ENCODE measurements around the gene ATRNL1.

The ATRNL1 gene, protein sequence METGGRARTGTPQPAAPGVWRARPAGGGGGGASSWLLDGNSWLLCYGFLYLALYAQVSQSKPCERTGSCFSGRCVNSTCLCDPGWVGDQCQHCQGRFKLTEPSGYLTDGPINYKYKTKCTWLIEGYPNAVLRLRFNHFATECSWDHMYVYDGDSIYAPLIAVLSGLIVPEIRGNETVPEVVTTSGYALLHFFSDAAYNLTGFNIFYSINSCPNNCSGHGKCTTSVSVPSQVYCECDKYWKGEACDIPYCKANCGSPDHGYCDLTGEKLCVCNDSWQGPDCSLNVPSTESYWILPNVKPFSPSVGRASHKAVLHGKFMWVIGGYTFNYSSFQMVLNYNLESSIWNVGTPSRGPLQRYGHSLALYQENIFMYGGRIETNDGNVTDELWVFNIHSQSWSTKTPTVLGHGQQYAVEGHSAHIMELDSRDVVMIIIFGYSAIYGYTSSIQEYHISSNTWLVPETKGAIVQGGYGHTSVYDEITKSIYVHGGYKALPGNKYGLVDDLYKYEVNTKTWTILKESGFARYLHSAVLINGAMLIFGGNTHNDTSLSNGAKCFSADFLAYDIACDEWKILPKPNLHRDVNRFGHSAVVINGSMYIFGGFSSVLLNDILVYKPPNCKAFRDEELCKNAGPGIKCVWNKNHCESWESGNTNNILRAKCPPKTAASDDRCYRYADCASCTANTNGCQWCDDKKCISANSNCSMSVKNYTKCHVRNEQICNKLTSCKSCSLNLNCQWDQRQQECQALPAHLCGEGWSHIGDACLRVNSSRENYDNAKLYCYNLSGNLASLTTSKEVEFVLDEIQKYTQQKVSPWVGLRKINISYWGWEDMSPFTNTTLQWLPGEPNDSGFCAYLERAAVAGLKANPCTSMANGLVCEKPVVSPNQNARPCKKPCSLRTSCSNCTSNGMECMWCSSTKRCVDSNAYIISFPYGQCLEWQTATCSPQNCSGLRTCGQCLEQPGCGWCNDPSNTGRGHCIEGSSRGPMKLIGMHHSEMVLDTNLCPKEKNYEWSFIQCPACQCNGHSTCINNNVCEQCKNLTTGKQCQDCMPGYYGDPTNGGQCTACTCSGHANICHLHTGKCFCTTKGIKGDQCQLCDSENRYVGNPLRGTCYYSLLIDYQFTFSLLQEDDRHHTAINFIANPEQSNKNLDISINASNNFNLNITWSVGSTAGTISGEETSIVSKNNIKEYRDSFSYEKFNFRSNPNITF (N-terminal part only)

DNA sequence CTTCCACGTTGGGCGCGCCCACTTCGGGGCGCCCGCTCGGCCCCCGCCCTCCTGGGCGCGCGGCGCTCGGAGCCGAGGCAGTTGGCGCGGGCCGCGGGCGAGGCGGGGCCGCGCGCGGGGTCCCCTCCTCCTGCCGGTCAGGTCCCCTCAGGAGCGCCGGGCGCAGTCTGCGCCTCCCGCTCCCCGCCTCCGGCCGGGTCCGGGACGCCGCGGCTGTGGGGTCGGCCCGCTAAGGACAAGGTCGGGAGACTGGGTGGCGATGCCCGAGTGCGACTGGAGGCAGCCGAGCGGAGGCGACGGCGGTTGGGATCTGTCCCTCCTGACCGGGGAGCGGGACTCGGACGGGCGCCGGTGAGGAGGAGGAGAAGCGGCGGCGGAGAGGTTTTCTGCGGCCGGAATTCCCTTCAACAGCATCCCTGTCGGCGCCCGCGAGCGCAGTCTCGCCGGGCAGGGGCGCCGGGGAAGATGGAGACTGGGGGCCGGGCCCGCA, at the start of gene ATRNL1:
TSS of gene ATRNL1 (plus strand) at position 80 of the 490 bp plus-strand sequence. CDS start at position 466, 386 bp downstream.
- H3K9me3 ChIP-seq (ENCODE audit: insufficient read depth, low read length): no peaks in the 10 kb centered on the region
- H3K27ac ChIP-seq (ENCODE audit: low read length): no peak within 1 kb of the TSS
- no peak within 1 kb of the TSS for H2AFZ ChIP-seq (ENCODE audit: low read depth, low read length)
- peak within 1 kb of the TSS; percentile 74 for H3K4me3 ChIP-seq (ENCODE audit: low read length)
- no peaks in the 10 kb centered on the region for H3K27me3 ChIP-seq (ENCODE audit: low read depth, low read length)
- no peaks in the 10 kb centered on the region for H3K79me2 ChIP-seq (ENCODE audit: low read length)
- no peaks in the 10 kb centered on the region for H3K4me1 ChIP-seq (ENCODE audit: low read length)
- peak within 1 kb of the TSS; percentile 30; the same call in 1 of the 2 replicates for H3K9ac ChIP-seq (ENCODE audit: low read length)
- TF ChIP-seq, protein P1, sequence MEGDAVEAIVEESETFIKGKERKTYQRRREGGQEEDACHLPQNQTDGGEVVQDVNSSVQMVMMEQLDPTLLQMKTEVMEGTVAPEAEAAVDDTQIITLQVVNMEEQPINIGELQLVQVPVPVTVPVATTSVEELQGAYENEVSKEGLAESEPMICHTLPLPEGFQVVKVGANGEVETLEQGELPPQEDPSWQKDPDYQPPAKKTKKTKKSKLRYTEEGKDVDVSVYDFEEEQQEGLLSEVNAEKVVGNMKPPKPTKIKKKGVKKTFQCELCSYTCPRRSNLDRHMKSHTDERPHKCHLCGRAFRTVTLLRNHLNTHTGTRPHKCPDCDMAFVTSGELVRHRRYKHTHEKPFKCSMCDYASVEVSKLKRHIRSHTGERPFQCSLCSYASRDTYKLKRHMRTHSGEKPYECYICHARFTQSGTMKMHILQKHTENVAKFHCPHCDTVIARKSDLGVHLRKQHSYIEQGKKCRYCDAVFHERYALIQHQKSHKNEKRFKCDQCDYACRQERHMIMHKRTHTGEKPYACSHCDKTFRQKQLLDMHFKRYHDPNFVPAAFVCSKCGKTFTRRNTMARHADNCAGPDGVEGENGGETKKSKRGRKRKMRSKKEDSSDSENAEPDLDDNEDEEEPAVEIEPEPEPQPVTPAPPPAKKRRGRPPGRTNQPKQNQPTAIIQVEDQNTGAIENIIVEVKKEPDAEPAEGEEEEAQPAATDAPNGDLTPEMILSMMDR (IDR thresholded peaks at IDR 0.05; ENCODE audit: low read depth, low read length): no peak
- TF ChIP-seq EZH2phosphoT487 (IDR thresholded peaks at IDR 0.05; ENCODE audit: low read depth): no peak
- no peaks in the 10 kb centered on the region for H4K20me1 ChIP-seq (ENCODE audit: insufficient read depth, low read length)
- no peaks in the 10 kb centered on the region for H3K36me3 ChIP-seq (replicated peaks; ENCODE audit: low read depth, low read length)
- peak within 1 kb of the TSS; percentile 41 for H3K4me2 ChIP-seq (ENCODE audit: low read length)

DNA sequence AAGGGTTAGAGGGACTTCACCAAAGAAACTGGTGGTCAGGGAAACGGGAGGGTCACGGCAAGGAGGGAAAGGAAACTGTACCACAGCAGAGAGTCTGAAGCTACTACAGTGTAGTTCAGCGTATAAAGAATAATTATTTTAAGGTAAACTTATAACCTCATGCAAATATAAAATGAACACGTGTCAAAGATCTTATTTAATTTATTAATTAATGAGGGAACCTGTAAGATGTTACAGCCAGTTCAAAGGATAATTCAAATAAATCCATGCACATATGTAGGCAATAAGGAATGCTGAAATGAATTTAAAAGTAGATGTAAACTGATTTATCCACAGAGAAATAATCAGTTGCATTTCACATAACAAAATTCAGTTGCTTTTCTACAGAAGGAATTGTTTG, 49.4 kb upstream of the ATRNL1 start:
- TF ChIP-seq EZH2phosphoT487 (IDR thresholded peaks at IDR 0.05; ENCODE audit: low read depth): no peak
- TF ChIP-seq, protein P1 (IDR thresholded peaks at IDR 0.05; ENCODE audit: low read depth, low read length): no peak

DNA sequence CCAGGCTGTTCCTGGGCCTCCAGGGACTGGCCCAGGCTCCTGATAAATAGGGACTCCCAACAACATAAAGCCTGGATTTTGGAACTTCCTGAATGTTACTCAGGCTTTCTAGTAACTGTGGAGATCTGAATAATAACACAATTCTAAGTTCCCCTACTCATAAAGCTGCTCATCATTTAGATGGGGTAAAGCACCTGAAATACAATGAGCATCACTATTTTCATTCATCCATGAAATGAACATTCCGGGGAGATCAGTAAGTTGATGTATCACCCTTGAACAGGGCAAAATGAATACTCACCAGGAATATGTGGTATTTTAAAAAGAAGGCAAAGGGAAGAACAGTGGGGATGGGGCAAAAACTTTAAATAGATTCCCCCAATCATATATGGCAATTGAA, 48.3 kb upstream of the ATRNL1 start:
- Histone ChIP-seq H3K4me1 (ENCODE audit: low read length) (no peaks in the 10 kb centered on the region), H4K20me1 (ENCODE audit: insufficient read depth, low read length) (no peaks in the 10 kb centered on the region), H3K9me3 (ENCODE audit: insufficient read depth, low read length) (no peaks in the 10 kb centered on the region), H3K79me2 (ENCODE audit: low read length) (no peaks in the 10 kb centered on the region), H2AFZ (ENCODE audit: low read depth, low read length) (no peak overlapping the region), H3K36me3 (replicated peaks; ENCODE audit: low read depth, low read length) (no peaks in the 10 kb centered on the region), H3K4me3 (ENCODE audit: low read length) (no peak overlapping the region), H3K9ac (ENCODE audit: low read length) (no peak overlapping the region), H3K27ac (ENCODE audit: low read length) (no peak overlapping the region), H3K27me3 (ENCODE audit: low read depth, low read length) (no peaks in the 10 kb centered on the region), H3K4me2 (ENCODE audit: low read length) (no peak overlapping the region)
- TF ChIP-seq, protein P1 (IDR thresholded peaks at IDR 0.05; ENCODE audit: low read depth, low read length): no peak

More for the DNA sequence above, 49.4 kb upstream of the ATRNL1 start:
- Histone ChIP-seq H3K4me1 (ENCODE audit: low read length) (no peaks in the 10 kb centered on the region), H3K36me3 (replicated peaks; ENCODE audit: low read depth, low read length) (no peaks in the 10 kb centered on the region), H3K27ac (ENCODE audit: low read length) (no peak overlapping the region), H3K9ac (ENCODE audit: low read length) (no peak overlapping the region), H2AFZ (ENCODE audit: low read depth, low read length) (no peak overlapping the region), H3K9me3 (ENCODE audit: insufficient read depth, low read length) (no peaks in the 10 kb centered on the region), H4K20me1 (ENCODE audit: insufficient read depth, low read length) (no peaks in the 10 kb centered on the region), H3K4me3 (ENCODE audit: low read length) (no peak overlapping the region), H3K4me2 (ENCODE audit: low read length) (no peak overlapping the region), H3K27me3 (ENCODE audit: low read depth, low read length) (no peaks in the 10 kb centered on the region), H3K79me2 (ENCODE audit: low read length) (no peaks in the 10 kb centered on the region)
